HG02938 (cell line): ENCODE data around the gene HAGHL.
"Not testable (repeated sequence)": the region's sequence is repeated elsewhere in the genome, so short reads cannot be mapped to it uniquely, and the experiment has no call there.

Experiments
- ATAC-seq: cut with Tn5 transposase; IDR thresholded peaks from one replicate; pipeline ENCODE4 v1.9.1; 2021; ENCODE audit warnings: mild to moderate bottlenecking, moderate library complexity; ENCODE audit not compliant: unreplicated experiment

HAGHL gene

DNA sequence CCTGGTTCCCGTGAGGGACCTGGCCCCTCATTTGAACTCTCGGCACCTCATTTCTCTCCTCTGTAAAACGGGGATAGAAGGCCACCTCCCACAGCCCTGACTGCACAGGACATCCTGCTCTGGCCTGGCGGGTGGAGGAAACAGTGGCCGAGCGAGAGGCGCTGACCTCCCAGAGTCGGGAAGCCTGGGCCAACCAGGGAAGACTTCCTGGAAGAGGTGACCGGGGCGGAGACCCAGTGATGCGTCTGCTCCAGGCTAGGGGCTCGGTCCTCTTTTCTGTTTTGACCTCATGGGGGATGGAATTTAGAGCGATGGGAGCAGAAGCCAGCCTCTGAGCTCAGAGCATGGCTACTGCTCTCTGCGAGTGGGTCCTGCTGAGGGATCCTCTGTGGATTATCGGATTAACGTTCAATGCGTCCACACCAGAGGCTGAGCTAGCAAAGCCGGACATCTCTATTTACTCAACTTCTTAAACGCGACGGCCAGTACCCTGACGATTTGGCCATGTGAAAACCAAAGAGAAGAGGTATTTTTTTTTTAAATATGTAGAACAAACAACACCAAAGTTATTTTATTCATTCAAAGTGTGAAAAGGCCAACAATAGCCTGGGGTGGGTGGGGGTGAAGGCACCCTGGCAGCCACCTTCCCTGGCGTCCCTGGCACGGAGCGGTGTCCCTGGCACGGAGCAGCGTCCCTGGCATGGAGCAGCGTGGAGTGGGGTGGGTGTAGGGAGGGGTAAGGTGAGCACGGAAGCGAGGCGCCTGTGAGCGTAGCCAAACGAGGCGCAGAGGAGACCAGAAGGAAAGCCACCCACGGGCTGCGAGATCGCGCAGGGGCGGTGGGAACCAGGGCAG is 24.5 kb downstream of the HAGHL start:
- ATAC-seq = no peak

DNA sequence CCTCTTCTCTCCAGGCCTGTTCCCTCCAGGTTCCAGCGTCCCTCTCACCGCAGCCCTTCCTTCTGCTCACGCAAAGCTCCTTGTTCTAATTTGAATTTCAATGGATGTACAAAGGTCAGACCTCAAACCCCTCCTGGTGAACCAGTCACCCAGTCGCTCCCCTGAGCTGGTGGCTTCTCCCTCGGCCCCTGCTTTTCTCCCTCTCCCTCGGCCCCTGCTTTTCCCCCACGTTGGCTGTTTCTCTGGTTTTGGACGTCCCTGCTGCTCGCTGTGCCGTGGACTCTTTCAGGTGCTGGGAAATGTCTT is 25.1 kb downstream of the HAGHL start:
- ATAC-seq = no peak

DNA sequence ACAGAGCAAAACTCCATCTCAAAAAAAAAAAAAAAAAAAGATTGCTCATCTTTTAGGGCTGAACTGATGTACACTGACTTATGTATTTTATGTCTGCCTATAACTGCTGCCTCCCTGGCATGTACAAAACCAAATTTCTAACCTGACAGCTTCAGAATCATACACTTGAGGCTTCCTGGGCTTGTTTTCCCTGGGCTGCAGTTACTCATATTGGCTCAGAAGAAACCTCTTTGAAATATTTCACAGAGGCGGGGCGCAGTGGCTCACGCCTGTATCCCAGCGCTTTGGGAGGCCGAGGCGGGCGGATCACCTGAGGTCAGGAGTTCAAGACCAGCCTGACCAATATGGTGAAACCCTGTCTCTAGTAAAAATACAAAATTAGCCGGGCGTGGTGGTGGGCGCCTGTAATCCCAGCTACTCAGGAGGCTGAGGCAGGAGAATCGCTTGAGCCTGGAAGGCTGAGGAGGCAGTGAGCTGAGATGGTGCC is 27.3 kb downstream of the HAGHL start:
- not testable (repeated sequence) for ATAC-seq

DNA sequence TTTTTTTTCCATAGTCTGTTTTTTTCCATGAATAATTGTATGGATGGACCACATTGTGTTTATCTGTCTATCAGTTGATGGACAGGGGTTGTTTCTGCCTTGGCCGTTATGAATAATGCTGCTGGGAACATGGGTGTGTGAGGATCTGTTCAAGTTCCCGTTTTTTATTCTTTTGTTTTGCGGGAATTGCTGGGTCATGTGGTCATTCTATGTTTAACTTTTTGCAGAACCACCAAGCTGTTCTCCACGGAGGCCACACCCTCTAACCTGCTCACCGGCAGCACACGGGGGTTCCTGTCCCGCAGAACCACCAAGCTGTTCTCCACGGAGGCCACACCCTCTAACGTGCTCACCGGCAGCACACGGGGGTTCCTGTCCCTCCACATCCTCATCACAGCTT is 27.8 kb downstream of the HAGHL start:
- no peak for ATAC-seq

DNA sequence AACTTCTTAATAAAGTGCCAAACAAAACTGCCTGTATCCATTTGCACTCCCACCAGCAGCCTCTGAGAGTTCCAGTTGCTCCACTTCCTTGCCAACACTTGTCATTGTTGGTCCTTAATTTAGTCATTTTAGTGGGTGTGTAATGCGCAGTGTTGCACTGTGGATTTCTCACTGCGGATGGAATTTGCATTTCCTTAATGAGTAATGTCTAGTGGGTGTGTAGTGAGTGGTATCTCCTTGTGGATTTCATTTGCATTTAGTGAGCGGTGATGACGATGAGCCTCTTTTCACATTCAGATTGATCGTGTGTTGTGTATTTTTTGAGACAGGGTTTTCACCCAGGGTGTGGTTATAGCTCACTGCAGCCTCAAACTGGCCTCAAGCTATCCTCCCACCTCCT is 29.5 kb downstream of the HAGHL start:
- no peak for ATAC-seq

DNA sequence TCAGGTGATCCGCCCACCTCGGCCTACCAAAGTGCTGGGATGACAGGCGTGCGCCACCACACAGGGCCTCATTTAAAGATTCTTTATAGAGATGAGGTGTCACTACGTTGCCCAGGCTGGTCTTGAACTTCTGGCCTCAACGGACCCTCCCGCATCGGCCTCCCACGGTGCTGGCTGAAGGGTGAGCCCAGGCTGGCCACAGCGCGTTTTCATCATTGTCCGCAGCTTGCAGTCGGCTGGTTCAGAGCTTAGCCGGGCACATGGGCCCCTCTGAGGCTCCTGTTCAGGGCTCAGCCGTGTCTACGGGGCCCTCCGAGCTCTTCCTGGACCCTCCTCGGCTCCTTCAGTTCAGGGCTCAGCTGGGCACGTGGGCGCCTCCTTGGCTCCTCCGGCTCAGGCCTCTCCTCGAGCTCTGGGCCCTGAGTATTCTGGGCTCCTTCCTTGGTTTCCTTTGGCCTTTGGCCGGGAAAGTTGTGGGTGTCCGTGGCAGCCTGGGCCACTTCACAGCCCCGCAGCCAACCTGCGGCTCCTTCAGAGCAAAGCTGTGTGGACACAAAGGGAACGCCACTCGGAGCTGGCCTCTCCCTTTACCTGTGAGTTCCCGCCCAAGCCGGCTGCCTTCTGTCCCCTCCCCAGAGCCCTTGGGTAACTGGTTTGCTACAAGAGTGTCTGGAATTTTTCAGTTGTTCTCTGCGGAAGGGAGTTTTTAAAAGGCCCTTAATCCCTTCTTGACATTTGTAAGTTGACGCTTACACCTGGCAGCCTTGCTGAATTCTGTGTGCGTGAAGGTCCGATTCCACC is 32.4 kb downstream of the HAGHL start:
- no peak for ATAC-seq

- ATAC-seq = no peak
Observed at GRCh38 chr16:760065-760464, 33.2 kb downstream of the HAGHL start.

DNA sequence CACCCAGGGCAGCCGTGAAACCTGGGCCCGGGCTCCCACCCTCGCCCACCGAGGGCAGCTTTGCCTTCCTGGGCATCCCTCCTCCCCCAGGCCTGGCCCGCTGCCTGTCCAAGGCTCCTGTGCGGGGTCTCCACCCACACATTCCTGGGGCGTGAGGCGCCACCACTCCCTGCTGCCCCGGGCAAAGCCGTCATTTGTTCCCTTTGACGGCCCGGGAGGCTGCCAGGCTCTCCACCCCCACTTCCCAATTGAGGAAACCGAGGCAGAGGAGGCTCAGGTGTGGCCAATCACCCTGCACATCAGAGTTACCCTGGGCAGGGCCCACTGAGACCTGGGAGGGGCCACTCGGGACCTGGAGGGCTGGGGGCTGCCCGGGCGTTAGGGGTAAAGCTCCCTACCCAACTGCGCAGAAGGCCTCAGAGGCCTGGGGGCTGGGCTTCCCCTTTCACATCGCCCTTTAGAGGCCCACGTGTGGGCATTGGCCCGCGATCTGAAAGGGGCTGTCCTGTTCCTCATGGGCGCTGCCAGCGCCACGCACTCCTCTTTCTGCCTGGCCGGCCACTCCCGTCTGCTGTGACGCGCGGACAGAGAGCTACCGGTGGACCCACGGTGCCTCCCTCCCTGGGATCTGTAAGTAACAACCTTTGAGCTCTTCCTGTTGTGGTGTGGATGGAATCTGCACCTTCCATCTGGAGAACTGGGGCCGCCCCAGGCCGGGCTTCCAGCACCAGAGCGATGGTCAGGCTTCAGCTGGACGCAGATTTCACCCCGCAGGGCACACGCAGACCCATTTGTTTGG is 33.8 kb downstream of the HAGHL start, which contains the start of gene MSLN:
Gene MSLN, plus strand, starts transcription at position 190 of the 799 bp plus-strand sequence. CDS start 1,947 bp downstream, outside the sequence.
- no peak for ATAC-seq

DNA sequence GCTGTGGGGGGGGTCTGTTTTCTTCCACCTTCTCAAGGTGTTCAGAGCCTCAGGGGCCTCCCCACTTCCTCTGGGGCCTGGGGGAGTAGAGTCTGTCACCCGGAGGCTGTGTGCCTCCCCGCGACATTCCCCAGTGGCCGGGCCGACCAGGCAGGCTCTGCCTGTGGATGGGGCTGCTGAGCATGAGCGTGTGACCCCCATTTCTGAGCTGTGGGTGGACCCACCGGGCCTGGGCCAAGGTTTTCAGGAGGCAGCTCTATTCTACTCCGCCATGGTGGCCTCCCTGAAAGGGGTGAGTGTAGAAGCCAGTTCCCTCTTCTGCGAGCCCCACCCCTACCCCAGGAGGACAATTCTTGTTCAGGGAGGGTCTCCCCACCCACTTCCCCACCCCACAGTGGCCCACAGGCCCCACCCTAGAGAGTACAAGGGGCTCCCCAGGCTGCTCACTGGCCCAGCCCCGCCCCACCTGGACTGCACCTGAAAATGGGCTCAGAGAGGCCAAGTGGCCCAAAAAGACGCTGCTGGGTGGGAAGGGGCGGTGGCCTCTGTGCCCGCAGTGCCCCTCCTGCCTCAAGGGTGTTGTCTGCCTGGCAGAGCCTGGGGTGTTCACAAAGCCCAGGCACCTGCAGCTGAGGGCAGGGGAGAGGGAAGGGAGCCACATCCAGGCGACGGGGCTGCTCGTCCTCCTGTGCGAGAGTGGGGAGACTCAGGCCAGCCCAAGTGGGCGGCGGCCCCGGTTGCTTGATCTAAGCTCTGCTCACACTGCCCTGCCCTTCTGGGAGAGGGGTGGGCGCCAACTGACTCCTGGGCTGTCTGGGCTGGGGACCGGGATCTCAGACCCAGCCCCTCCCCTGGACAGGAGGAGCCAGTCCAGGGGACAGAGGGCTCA is 35.0 kb downstream of the HAGHL start:
- ATAC-seq = no peak

DNA sequence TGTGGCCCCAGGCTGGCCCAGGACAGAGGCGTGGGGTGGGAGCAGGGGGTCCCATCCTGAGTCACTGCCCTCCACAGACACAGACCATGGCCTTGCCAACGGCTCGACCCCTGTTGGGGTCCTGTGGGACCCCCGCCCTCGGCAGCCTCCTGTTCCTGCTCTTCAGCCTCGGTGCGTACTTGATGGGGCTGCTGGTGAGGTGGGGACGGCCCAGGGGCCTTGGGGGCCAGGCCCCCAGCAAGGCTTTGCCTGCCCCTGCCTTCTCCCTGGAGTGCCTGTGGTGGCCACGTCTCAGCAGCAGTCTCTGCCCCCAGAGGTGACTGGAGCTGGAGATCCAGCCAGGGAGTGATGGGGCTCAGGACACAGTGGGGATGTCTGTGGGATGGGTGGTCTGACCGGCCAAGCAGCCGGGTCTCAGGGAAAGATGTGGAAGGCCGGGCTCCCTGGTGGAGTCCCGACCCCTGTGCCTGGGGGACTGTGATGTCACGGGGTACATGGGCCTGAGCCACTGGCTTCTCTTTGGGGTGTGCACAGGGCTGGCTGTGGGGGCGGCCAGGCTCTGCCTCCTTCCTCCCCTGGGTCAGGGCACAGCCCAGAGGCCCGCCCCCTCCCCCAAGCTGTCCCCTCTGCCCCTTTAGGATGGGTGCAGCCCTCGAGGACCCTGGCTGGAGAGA is 35.8 kb downstream of the HAGHL start:
- no peak for ATAC-seq

GRCh38 chr16:763369-764183 is 36.7 kb downstream of the HAGHL start:
- no peak for ATAC-seq

DNA sequence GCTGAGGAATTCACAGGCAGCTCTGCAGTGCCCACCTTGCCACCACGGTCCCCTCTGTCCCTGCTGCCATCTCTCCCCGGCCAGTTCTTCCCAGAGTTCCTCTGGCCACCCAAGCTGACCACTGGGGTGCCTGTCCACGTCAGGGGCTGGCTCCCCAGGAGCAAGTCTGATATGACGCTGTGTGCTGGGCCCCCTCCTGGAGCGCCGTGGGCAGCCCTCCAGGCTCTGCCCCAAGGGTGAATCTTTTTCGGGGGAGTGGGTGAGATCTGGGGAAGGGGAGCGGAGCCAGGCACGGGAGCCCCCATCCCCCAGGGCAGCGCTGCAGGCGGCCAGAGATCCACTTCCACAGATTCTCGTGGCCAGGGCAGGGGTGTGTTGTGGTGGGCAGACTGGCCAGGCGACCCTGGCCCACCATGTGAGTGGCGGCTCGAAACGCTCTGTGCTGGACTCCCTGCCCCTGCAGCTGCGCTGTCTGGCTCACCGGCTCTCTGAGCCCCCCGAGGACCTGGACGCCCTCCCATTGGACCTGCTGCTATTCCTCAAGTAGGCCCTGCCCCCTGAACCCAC is 37.4 kb downstream of the HAGHL start:
- no peak for ATAC-seq

- ATAC-seq = no peak
Observed at GRCh38 chr16:764848-765487, 38.1 kb downstream of the HAGHL start.

DNA sequence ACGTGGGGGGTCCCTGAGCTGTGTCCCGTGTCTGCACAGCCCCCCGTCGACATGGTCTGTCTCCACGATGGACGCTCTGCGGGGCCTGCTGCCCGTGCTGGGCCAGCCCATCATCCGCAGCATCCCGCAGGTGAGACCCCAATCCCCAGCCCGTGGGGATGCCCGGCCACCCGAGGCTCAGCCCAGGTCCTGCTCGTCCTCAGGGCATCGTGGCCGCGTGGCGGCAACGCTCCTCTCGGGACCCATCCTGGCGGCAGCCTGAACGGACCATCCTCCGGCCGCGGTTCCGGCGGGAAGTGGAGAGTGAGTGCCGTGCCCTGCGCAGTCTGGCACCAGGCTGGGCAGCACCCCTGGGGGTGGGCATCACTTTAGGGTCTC is 38.6 kb downstream of the HAGHL start:
- no peak for ATAC-seq

- ATAC-seq = no peak
Observed at GRCh38 chr16:766008-766819, 39.3 kb downstream of the HAGHL start.

- ATAC-seq = no peak
Observed at GRCh38 chr16:766820-767640, 40.1 kb downstream of the HAGHL start.
